Liver (tissue), 9 donors: ENCODE data around the gene KRTAP9-2. TPM values are rescaled to one million over a fixed set of nuclear protein-coding genes. Genes with fewer than 3 reads are reported as not detected.
"Not testable (repeated sequence)": the region's sequence is repeated elsewhere in the genome, so short reads cannot be mapped to it uniquely, and the experiment has no call there.

Experiments
- DNase-seq: peaks from one replicate; pipeline ENCODE4 v3.0.0-alpha.2; 2017; ENCODE audit warnings: low spot score
- H3K27ac ChIP-seq, 2 donors: one replicate each; pipeline ENCODE4 v1.7.0; 2013; ENCODE audit warnings: inconsistent platforms in 2 of 2, low read length in 2 of 2, control low read depth in 1 of 2, low read depth in 1 of 2, mild to moderate bottlenecking in 1 of 2
- H3K27me3 ChIP-seq, 4 donors: one replicate each; pipeline versions ENCODE4 v1.6.1 to v1.7.0; 2013; ENCODE audit warnings: low read length in 3 of 4, inconsistent platforms in 1 of 4, mild to moderate bottlenecking in 1 of 4, moderate library complexity in 1 of 4; ENCODE audit not compliant: control insufficient read depth in 4 of 4, insufficient read depth in 4 of 4
- H3K36me3 ChIP-seq, 4 donors: one replicate each; pipeline versions ENCODE4 v1.6.1 to v1.7.0; 2013; ENCODE audit warnings: low read length in 3 of 4, mild to moderate bottlenecking in 3 of 4, low read depth in 1 of 4, moderate library complexity in 1 of 4; ENCODE audit not compliant: control insufficient read depth in 4 of 4, insufficient read depth in 3 of 4
- H3K4me1 ChIP-seq, 4 donors: one replicate each; pipeline versions ENCODE4 v1.6.1 to v1.7.0; 2013; ENCODE audit warnings: low read length in 3 of 4, mild to moderate bottlenecking in 3 of 4, moderate library complexity in 1 of 4; ENCODE audit not compliant: control insufficient read depth in 4 of 4, insufficient read depth in 4 of 4
- H3K4me3 ChIP-seq, 3 donors: one replicate each; pipeline versions ENCODE4 v1.6.1 to v1.7.0; 2013; ENCODE audit warnings: low read length in 3 of 3, control low read depth in 1 of 3, low read depth in 1 of 3, mild to moderate bottlenecking in 1 of 3
- H3K9ac ChIP-seq, 2 donors: one replicate each; pipeline ENCODE4 v1.7.0; 2013; ENCODE audit warnings: low read length in 2 of 2, mild to moderate bottlenecking in 2 of 2, moderate library complexity in 2 of 2, control low read depth in 1 of 2, low read depth in 1 of 2
- H3K9me3 ChIP-seq, 4 donors: one replicate each; pipeline versions ENCODE4 v1.6.1 to v1.7.0; 2013; ENCODE audit warnings: low read length in 3 of 4; ENCODE audit not compliant: control insufficient read depth in 4 of 4
- EGR1 ChIP-seq, 2 donors: IDR thresholded peaks; 2 replicates each; pipeline ENCODE4 v1.6.1; 2016 to 2018; ENCODE audit warnings: antibody characterized with exemption in 2 of 2, low read depth in 2 of 2
- FOXA1 ChIP-seq: IDR thresholded peaks from 2 replicates; pipeline ENCODE4 v1.6.1; 2016; ENCODE audit warnings: antibody characterized with exemption
- FOXA2 ChIP-seq: IDR thresholded peaks from 2 replicates; pipeline ENCODE4 v1.6.1; 2016; ENCODE audit warnings: antibody characterized with exemption
- GABPA ChIP-seq, 2 donors: IDR thresholded peaks in 1 of 2; conservative IDR thresholded peaks in 1 of 2; 2 replicates each; pipeline ENCODE4 v1.6.1; 2016; ENCODE audit warnings: antibody characterized with exemption in 2 of 2, mild to moderate bottlenecking in 1 of 2, moderate library complexity in 1 of 2
- HNF4A ChIP-seq, 2 donors: conservative IDR thresholded peaks; 2 replicates each; pipeline ENCODE4 v1.6.1; 2016; ENCODE audit warnings: antibody characterized with exemption in 2 of 2, mild to moderate bottlenecking in 2 of 2
- HNF4G ChIP-seq: IDR thresholded peaks from 2 replicates; pipeline ENCODE4 v1.6.1; 2016; ENCODE audit warnings: antibody characterized with exemption
- JUND ChIP-seq, 2 donors: IDR thresholded peaks; 2 replicates each; pipeline ENCODE4 v1.6.1; 2016; ENCODE audit warnings: antibody characterized with exemption in 2 of 2
- MAX ChIP-seq: IDR thresholded peaks from 2 replicates; pipeline ENCODE4 v1.6.1; 2016; ENCODE audit warnings: antibody characterized with exemption
- NR2F2 ChIP-seq: IDR thresholded peaks from 2 replicates; pipeline ENCODE4 v1.6.1; 2016; ENCODE audit warnings: antibody characterized with exemption
- RXRA ChIP-seq, 2 donors: IDR thresholded peaks; 2 replicates each; pipeline ENCODE4 v1.6.1; 2017 to 2018; ENCODE audit warnings: antibody characterized with exemption in 2 of 2, mild to moderate bottlenecking in 1 of 2
- SP1 ChIP-seq: IDR thresholded peaks from 2 replicates; pipeline ENCODE4 v1.6.1; 2018; ENCODE audit warnings: antibody characterized with exemption, mild to moderate bottlenecking
- YY1 ChIP-seq: IDR thresholded peaks from 2 replicates; pipeline ENCODE4 v1.6.1; 2016; ENCODE audit warnings: antibody characterized with exemption, mild to moderate bottlenecking
- ZBTB33 ChIP-seq: IDR thresholded peaks from 2 replicates; pipeline ENCODE4 v1.6.1; 2016; ENCODE audit warnings: antibody characterized with exemption
- WGBS: extraction: QIAGEN DNeasy Blood & Tissue Kit; methylation state at CpG from one replicate; pipeline ENCODE4 v1.1.7; 2013; 5-methylcytosine and 5-hydroxymethylcytosine counted together
- polyA plus RNA-seq, 2 donors: library from polyadenylated mRNA; stranded (reverse) in 1 of 2; unstranded in 1 of 2; fragments of 200-250 nt in 1 of 2; fragments of >200 nt in 1 of 2; fragmentation: Nextera tagmentation in 1 of 2; extraction: Ambion mirVana in 1 of 2; gene quantifications; one replicate each; pipeline versions ENCODE4 v1.2.1 to v1.2.3, GENCODE V29; 2013 to 2015
- total RNA-seq, 2 donors: library from RNA; depleted of rRNA; stranded (reverse); fragments of >200 nt; gene quantifications; one replicate each; pipeline ENCODE4 v1.2.3, GENCODE V29; 2014
- TF ChIP-seq, protein P1 (sequence below): IDR thresholded peaks from 2 replicates; pipeline ENCODE4 v1.6.1; 2016; ENCODE audit warnings: antibody characterized with exemption
- donor health status: healthy.
- donor health status: healthy.
- donor health status: healthy.
- donor health status: healthy.
- donor health status: healthy.

KRTAP9-2 gene, protein sequence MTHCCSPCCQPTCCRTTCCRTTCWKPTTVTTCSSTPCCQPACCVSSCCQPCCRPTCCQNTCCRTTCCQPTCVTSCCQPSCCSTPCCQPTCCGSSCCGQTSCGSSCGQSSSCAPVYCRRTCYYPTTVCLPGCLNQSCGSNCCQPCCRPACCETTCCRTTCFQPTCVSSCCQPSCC
- total RNA-seq, result not detected
- not detected for polyA plus RNA-seq

DNA sequence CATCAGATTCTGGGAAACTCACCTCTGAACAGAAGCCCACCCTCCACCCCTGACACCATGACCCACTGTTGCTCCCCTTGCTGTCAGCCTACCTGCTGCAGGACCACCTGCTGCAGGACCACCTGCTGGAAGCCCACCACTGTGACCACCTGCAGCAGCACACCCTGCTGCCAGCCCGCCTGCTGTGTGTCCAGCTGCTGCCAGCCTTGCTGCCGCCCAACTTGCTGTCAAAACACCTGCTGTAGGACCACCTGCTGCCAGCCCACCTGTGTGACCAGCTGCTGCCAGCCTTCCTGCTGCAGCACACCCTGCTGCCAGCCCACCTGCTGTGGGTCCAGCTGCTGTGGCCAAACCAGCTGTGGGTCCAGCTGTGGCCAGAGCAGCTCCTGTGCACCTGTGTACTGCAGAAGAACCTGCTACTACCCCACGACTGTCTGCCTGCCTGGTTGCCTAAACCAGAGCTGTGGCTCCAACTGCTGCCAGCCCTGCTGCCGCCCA, at the start of gene KRTAP9-2:
Gene KRTAP9-2 (plus strand): TSS at position 51 of the 498 bp plus-strand sequence. CDS start 7 bp downstream, at position 58.
- H3K27ac ChIP-seq, H3K4me1 ChIP-seq, H3K9me3 ChIP-seq, H3K4me3 ChIP-seq, DNase-seq, H3K27me3 ChIP-seq, H3K36me3 ChIP-seq, H3K9ac ChIP-seq: not testable (repeated sequence)
- 54% methylated on average over 2 of the region's 4 CpGs for WGBS

- H3K4me1 ChIP-seq, result no peaks in the 10 kb centered on the region
- WGBS, result 68% methylated on average over 3 of the region's 3 CpGs
- H3K27ac ChIP-seq, result no peak overlapping the region
- no peak overlapping the region for H3K9ac ChIP-seq
- TF ChIP-seq ZBTB33 (no peak), YY1 (no peak)
- no peaks in the 10 kb centered on the region for H3K36me3 ChIP-seq
- H3K27me3 ChIP-seq, result no peaks in the 10 kb centered on the region
- DNase-seq, result no peak
- no peak overlapping the region for H3K4me3 ChIP-seq
- H3K9me3 ChIP-seq, result no peaks in the 10 kb centered on the region
Measured at GRCh38 chr17:41176744-41177387, 49.6 kb upstream of the KRTAP9-2 start.

DNA sequence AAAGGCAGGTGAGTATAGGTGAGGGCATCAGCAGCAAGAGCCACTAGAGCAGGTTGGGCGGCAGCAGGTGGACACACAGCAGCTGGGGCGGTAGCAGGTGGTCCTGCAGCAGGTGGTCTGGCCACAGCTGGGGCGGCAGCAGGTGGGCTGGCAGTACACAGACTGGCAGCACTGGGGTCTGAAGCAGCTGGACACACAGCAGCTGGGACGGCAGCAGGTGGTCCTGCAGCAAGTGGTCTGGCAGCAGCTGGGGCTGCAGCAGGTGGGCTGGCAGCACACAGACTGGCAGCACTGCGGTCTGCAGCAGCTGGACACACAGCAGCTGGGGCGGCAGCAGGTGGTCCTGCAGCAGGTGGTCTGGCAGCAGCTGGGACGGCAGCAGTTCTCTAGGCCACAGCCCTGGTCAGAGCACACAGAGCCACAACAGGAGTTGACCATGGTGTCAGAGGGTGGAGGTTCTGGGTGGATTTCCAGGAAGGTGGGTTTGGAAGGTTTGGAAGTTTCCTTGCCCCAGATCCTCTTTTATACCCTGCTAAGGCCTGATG, 48.6 kb upstream of the KRTAP9-2 start, which contains the start of gene KRTAP4-2:
Gene KRTAP4-2 (minus strand): TSS at position 495 of the 545 bp plus-strand sequence. CDS start 57 bp downstream, at position 438.
- DNase-seq, result no peak
- 93% methylated on average over 7 of the region's 7 CpGs for WGBS

GRCh38 chr17:41178341-41178740, 48.1 kb upstream of the KRTAP9-2 start:
- H3K4me3 ChIP-seq, result no peak overlapping the region
- H3K27me3 ChIP-seq, result peaks cover 0 to 3% (median 0%) of the 10 kb centered on the region in 4 donors
- H3K9me3 ChIP-seq, result no peaks in the 10 kb centered on the region
- no peak for DNase-seq
- no peak overlapping the region for H3K9ac ChIP-seq
- no peaks in the 10 kb centered on the region for H3K4me1 ChIP-seq
- no peaks in the 10 kb centered on the region for H3K36me3 ChIP-seq
- WGBS, result 96% methylated on average over 3 of the region's 3 CpGs
- no peak overlapping the region for H3K27ac ChIP-seq
- no peak for TF ChIP-seq HNF4G
- no peak for TF ChIP-seq ZBTB33
- TF ChIP-seq YY1, result no peak
- no peak for TF ChIP-seq FOXA1
- no peak for TF ChIP-seq SP1
- TF ChIP-seq GABPA (IDR thresholded peaks at IDR 0.05 in 1 of 2, conservative IDR thresholded peaks at IDR 0.05 in 1 of 2), result no peak
- TF ChIP-seq NR2F2, result no peak
- TF ChIP-seq RXRA (IDR thresholded peaks at IDR 0.05), result no peak
- TF ChIP-seq, protein P1, sequence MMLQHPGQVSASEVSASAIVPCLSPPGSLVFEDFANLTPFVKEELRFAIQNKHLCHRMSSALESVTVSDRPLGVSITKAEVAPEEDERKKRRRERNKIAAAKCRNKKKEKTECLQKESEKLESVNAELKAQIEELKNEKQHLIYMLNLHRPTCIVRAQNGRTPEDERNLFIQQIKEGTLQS, result no peak
- no peak for TF ChIP-seq JUND (IDR thresholded peaks at IDR 0.05)
- TF ChIP-seq FOXA2, result no peak
- no peak for TF ChIP-seq EGR1 (IDR thresholded peaks at IDR 0.05; ENCODE audit: low read depth in 2 of 2)
- TF ChIP-seq HNF4A (conservative IDR thresholded peaks at IDR 0.05), result no peak
- no peak for TF ChIP-seq MAX

More for the DNA sequence above, 48.6 kb upstream of the KRTAP9-2 start, which contains the start of gene KRTAP4-2:
- no peak within 1 kb of the TSS for H3K4me3 ChIP-seq
- H3K9ac ChIP-seq, result no peak within 1 kb of the TSS
- peaks cover 0 to 3% (median 0%) of the 10 kb centered on the region in 4 donors for H3K27me3 ChIP-seq
- no peaks in the 10 kb centered on the region for H3K9me3 ChIP-seq
- no peaks in the 10 kb centered on the region for H3K4me1 ChIP-seq
- TF ChIP-seq RXRA (IDR thresholded peaks at IDR 0.05), result no peak
- no peaks in the 10 kb centered on the region for H3K36me3 ChIP-seq
- H3K27ac ChIP-seq, result no peak within 1 kb of the TSS
